HepG2 (cell line): Measurements from ENCODE around the gene SYMPK. TPM values are rescaled to one million over a fixed set of nuclear protein-coding genes. Genes with fewer than 3 reads are reported as not detected.

Source experiments
- AGO2 ChIP-seq: fragments of 200-400 bp; formaldehyde crosslinking; optimal IDR thresholded peaks from 2 replicates; pipeline ENCODE3; 2017; ENCODE audit warnings: mild to moderate bottlenecking, low read depth, low read length, moderate library complexity
- AKNA ChIP-seq: sonication (generic); formaldehyde crosslinking; IDR thresholded peaks from 2 replicates; pipeline ENCODE4 v1.4.0; 2020; ENCODE audit warnings: missing genetic modification reagents, borderline replicate concordance
- ATF1 ChIP-seq: IDR thresholded peaks from 2 replicates; pipeline ENCODE4 v1.6.1; 2016; ENCODE audit warnings: mild to moderate bottlenecking, control low read depth
- CENPT ChIP-seq: sonication (generic); formaldehyde crosslinking; IDR thresholded peaks from 2 replicates; pipeline ENCODE4 v1.8.0; 2022; ENCODE audit warnings: low read depth, mild to moderate bottlenecking, moderate library complexity, missing genetic modification reagents
- DNMT3B ChIP-seq: conservative IDR thresholded peaks from 2 replicates; pipeline ENCODE4 v1.6.1; 2016; ENCODE audit warnings: missing biosample characterization, control low read depth
- JDP2 ChIP-seq: sonication (generic); formaldehyde crosslinking; IDR thresholded peaks from 2 replicates; pipeline ENCODE4 v1.8.1; 2022; ENCODE audit warnings: missing genetic modification reagents, borderline replicate concordance
- MXD4 ChIP-seq: IDR thresholded peaks from 2 replicates; pipeline ENCODE4 v1.6.1; 2016; ENCODE audit warnings: mild to moderate bottlenecking, missing biosample characterization, missing genetic modification reagents
- MYC ChIP-seq: sonication (generic); formaldehyde crosslinking; IDR thresholded peaks from 2 replicates; pipeline ENCODE4 v1.9.0; 2021; ENCODE audit warnings: missing genetic modification reagents, borderline replicate concordance
- NFE2 ChIP-seq: sonication (generic); formaldehyde crosslinking; IDR thresholded peaks from 2 replicates; pipeline ENCODE4 v1.4.0; 2020; ENCODE audit warnings: missing genetic modification reagents
- NFE2L2 ChIP-seq: fragments of 150-350 bp; IDR thresholded peaks from 2 replicates; pipeline ENCODE4 v1.6.1; 2014; ENCODE audit warnings: low read length
- PCBP1 ChIP-seq: fragments of 200-400 bp; formaldehyde crosslinking; IDR thresholded peaks from 2 replicates; pipeline ENCODE4 v1.6.1; 2017; ENCODE audit warnings: mild to moderate bottlenecking, low read depth, low read length, borderline replicate concordance
- PITX1 ChIP-seq: sonication (generic); formaldehyde crosslinking; IDR thresholded peaks from 2 replicates; pipeline ENCODE4 v1.5.1; 2020; ENCODE audit warnings: mild to moderate bottlenecking, missing genetic modification reagents
- SIX4 ChIP-seq: sonication (generic); formaldehyde crosslinking; IDR thresholded peaks from 2 replicates; pipeline ENCODE4 v1.4.0; 2020; ENCODE audit warnings: missing genetic modification reagents
- SMAD3 ChIP-seq: sonication (generic); formaldehyde crosslinking; IDR thresholded peaks from 2 replicates; pipeline ENCODE4 v1.4.0; 2020; ENCODE audit warnings: missing genetic modification reagents
- SRY ChIP-seq: sonication (generic); formaldehyde crosslinking; IDR thresholded peaks from 2 replicates; pipeline ENCODE4 v1.8.0; 2022; ENCODE audit warnings: mild to moderate bottlenecking, missing genetic modification reagents
- ZFP62 ChIP-seq: sonication (generic); formaldehyde crosslinking; IDR thresholded peaks from 2 replicates; pipeline ENCODE4 v1.4.0; 2020; ENCODE audit warnings: missing genetic modification reagents
- ZNF207 ChIP-seq: fragments of 450-650 bp; IDR thresholded peaks from 2 replicates; pipeline ENCODE4 v1.6.1; 2016; ENCODE audit warnings: antibody characterized with exemption, borderline replicate concordance
- ZNF605 ChIP-seq: sonication (generic); formaldehyde crosslinking; IDR thresholded peaks from 2 replicates; pipeline ENCODE4 v1.8.0; 2022; ENCODE audit warnings: mild to moderate bottlenecking, missing genetic modification reagents
- ZNF614 ChIP-seq: IDR thresholded peaks from 2 replicates; pipeline ENCODE4 v1.6.1; 2018; ENCODE audit warnings: missing biosample characterization, missing genetic modification reagents, inconsistent platforms, borderline replicate concordance
- ZNF652 ChIP-seq: IDR thresholded peaks from 2 replicates; pipeline ENCODE4 v1.6.1; 2016; ENCODE audit warnings: low read depth, borderline replicate concordance
- ZNF792 ChIP-seq: IDR thresholded peaks from 2 replicates; pipeline ENCODE4 v1.6.1; 2016
- ZSCAN20 ChIP-seq: sonication (generic); formaldehyde crosslinking; IDR thresholded peaks from 2 replicates; pipeline ENCODE4 v1.4.0; 2020; ENCODE audit warnings: missing genetic modification reagents, mild to moderate bottlenecking, borderline replicate concordance
- polyA plus RNA-seq, 8 experiments: library from polyadenylated mRNA; depleted of rRNA in 3 of 8; stranded (reverse) in 7 of 8; unstranded in 1 of 8; fragments of >200 nt; fragmentation: Illumina TruSeq in 4 of 8; extraction: Trizol in 4 of 8; gene quantifications; 2 replicates each; pipeline versions ENCODE4 v1.2.1 to v1.2.3, GENCODE V29; 2011 to 2016; ENCODE audit warnings: low read depth in 4 of 8, missing spikeins in 1 of 8, mixed read lengths in 1 of 8; ENCODE audit not compliant: insufficient read depth in 1 of 8
- total RNA-seq, 5 experiments: library from RNA; depleted of rRNA; stranded (reverse); fragments of >200 nt; fragmentation: Illumina TruSeq; extraction: Trizol; gene quantifications; 2 replicates each; pipeline ENCODE4 v1.2.3, GENCODE V29; 2016; ENCODE audit warnings: low read depth in 1 of 5
- TF ChIP-seq, protein P1 (sequence below): sonication (generic); formaldehyde crosslinking; IDR thresholded peaks from 2 replicates; pipeline ENCODE4 v1.5.0; 2020; ENCODE audit warnings: mild to moderate bottlenecking, missing genetic modification reagents, moderate library complexity
- TF ChIP-seq, protein P2 (sequence below): IDR thresholded peaks from 2 replicates; pipeline ENCODE4 v1.6.1; 2016; ENCODE audit warnings: mild to moderate bottlenecking, missing biosample characterization, missing genetic modification reagents

SYMPK gene
- total and polyA plus RNA-seq, 2 of the 13 experiments (the other 11 are each of a cell fraction or from before 2014, with no cell fraction given), result 21.9 to 55.7 TPM

DNA sequence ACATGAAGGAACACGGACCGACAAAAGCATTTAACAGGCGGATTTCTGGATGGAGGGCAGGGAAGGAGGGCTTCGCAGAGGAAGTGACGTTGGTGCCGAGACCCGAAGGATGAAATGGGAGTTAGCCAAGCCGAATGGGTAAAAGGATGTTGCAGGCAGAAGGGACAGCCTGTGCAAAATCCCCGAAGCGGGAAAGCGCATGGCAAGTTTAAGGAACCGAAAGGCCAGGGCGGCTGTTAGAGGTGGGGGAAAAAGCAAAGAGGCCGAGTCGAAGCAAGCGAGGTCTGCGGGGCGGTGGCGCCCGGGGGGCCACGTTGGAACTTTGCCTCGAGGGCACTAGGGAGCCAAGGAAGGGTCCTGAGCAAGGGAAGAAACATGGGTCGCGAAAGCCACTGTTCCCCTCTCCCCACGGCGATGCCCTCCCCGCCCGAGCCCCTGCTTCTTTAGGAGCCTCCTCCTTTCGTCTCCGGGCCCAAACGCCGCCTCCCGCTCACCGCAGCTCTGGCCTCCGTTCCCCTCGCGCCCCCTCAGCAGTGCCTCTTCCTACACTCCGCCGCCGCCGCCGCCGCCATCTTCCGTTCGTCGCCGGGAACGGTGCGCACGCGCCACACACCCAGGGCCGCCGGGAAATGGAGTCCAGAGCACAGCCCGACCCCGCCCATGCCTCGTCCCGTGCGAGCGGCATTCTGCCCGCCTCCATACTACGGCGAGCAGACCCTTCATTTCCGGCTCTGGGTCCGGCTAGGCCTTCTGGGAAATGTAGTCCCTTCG is at the start of gene SYMPK (continued):
- TF ChIP-seq AKNA (CRISPR knock-in tag), result no peak
- TF ChIP-seq, protein P1, sequence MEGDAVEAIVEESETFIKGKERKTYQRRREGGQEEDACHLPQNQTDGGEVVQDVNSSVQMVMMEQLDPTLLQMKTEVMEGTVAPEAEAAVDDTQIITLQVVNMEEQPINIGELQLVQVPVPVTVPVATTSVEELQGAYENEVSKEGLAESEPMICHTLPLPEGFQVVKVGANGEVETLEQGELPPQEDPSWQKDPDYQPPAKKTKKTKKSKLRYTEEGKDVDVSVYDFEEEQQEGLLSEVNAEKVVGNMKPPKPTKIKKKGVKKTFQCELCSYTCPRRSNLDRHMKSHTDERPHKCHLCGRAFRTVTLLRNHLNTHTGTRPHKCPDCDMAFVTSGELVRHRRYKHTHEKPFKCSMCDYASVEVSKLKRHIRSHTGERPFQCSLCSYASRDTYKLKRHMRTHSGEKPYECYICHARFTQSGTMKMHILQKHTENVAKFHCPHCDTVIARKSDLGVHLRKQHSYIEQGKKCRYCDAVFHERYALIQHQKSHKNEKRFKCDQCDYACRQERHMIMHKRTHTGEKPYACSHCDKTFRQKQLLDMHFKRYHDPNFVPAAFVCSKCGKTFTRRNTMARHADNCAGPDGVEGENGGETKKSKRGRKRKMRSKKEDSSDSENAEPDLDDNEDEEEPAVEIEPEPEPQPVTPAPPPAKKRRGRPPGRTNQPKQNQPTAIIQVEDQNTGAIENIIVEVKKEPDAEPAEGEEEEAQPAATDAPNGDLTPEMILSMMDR (CRISPR knock-in tag), result peak; percentile 30; the same call in 1 of the 2 replicates
- TF ChIP-seq ZNF207, result no peak
- TF ChIP-seq ZSCAN20 (CRISPR knock-in tag), result peak; percentile 39; the same call in 1 of the 2 replicates
- TF ChIP-seq ZNF605 (CRISPR knock-in tag), result peak; percentile 95
- TF ChIP-seq AGO2, result peak; percentile 60
- TF ChIP-seq ZNF792 (CRISPR knock-in tag), result peak; percentile 31; the same call in 1 of the 2 replicates
- TF ChIP-seq PITX1 (CRISPR knock-in tag), result no peak
- peak; percentile 23; the same call in 1 of the 2 replicates for TF ChIP-seq ZNF614 (CRISPR knock-in tag)
- TF ChIP-seq SIX4 (CRISPR knock-in tag), result no peak
- TF ChIP-seq NFE2L2, result no peak
- TF ChIP-seq JDP2 (CRISPR knock-in tag), result no peak
- peak; percentile 88; the same call in 1 of the 2 replicates for TF ChIP-seq ZNF652
- peak; percentile 40; the same call in 1 of the 2 replicates for TF ChIP-seq SMAD3 (CRISPR knock-in tag)
- peak; percentile 74; the same call in 1 of the 2 replicates for TF ChIP-seq ATF1 (CRISPR knock-in tag)
- TF ChIP-seq ZFP62 (CRISPR knock-in tag), result no peak
- no peak for TF ChIP-seq SRY (CRISPR knock-in tag)
- TF ChIP-seq PCBP1, result no peak
- TF ChIP-seq, protein P2, sequence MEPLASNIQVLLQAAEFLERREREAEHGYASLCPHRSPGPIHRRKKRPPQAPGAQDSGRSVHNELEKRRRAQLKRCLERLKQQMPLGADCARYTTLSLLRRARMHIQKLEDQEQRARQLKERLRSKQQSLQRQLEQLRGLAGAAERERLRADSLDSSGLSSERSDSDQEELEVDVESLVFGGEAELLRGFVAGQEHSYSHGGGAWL (CRISPR knock-in tag), result peak; percentile 38; the same call in 1 of the 2 replicates
- peak; percentile 18; the same call in 1 of the 2 replicates for TF ChIP-seq MXD4 (CRISPR knock-in tag)
- TF ChIP-seq CENPT (CRISPR knock-in tag), result no peak
- peak; percentile 70 for TF ChIP-seq MYC
- TF ChIP-seq DNMT3B, result no peak
- no peak for TF ChIP-seq NFE2
